K562 (cell line): ENCODE data around the gene GPR119. TPM values are rescaled to one million over a fixed set of nuclear protein-coding genes. Genes with fewer than 3 reads are reported as not detected.

ENCODE experiments used
- ATAC-seq: fragments of 200-7000 bp; cut with Tn5 transposase; 3 replicates; pipeline ENCODE4 v1.9.1; 2020; ENCODE audit warnings: moderate library complexity
- BruUV-seq: library from RNA; stranded (reverse); fragments of 400-500 nt; replicated peaks from 2 replicates; lab custom pipeline; 2021; lab: Mats Ljungman, UMichigan
- CTCF ChIA-PET: fragments of 300-600 bp; formaldehyde crosslinking; extraction: SDS; loops from one replicate; lab custom pipeline; 2021; ENCODE audit warnings: low intra/inter-chr PET ratio; lab: Yijun Ruan, JAX
- POLR2A ChIA-PET: fragments of 300-600, 350-650 bp; sonication (Branson Sonifier 250); formaldehyde crosslinking; extraction: SDS; loops from one replicate; lab custom pipeline; 2021; ENCODE audit warnings: antibody characterized with exemption, inconsistent platforms; lab: Yijun Ruan, JAX
- DNase-seq, 4 experiments: peaks; one replicate each; pipeline versions ENCODE4 v3.0.0 to v3.0.0-alpha.2; 2011 to 2018; ENCODE audit warnings: low spot score in 3 of 4, mixed read lengths in 3 of 4; ENCODE audit errors: extremely low read depth in 1 of 4
- FAIRE-seq: peaks from 2 replicates; lab custom pipeline; 2011; peaks lifted over from hg19 to GRCh38; lab: Jason Lieb, UNC
- H2AFZ ChIP-seq: 2 replicates; pipeline ENCODE4 v1.6.0; 2011; ENCODE audit warnings: low read depth, low read length, control low read depth, inconsistent platforms
- H3K27ac ChIP-seq: fragments of 200-600 bp; 3 replicates; pipeline ENCODE4 v1.8.0; 2011; ENCODE audit warnings: low read depth, mild to moderate bottlenecking, control low read depth, inconsistent platforms, low read length, moderate library complexity, mixed read lengths; ENCODE audit errors: extremely low read depth
- H3K27me3 ChIP-seq, 2 experiments: fragments of 300-600 bp in 1 of 2; 2 replicates in 1 of 2; 3 replicates in 1 of 2; pipeline versions ENCODE4 v1.6.0 to v1.8.0; 2011; ENCODE audit warnings: inconsistent platforms in 2 of 2, low read length in 2 of 2, mild to moderate bottlenecking in 1 of 2, mixed read lengths in 1 of 2, moderate library complexity in 1 of 2; ENCODE audit not compliant: control insufficient read depth in 2 of 2, insufficient read depth in 2 of 2
- H3K36me3 ChIP-seq: fragments of 300-600 bp; 3 replicates; pipeline ENCODE4 v1.8.0; 2011; ENCODE audit warnings: mild to moderate bottlenecking, low read length, inconsistent platforms; ENCODE audit not compliant: control insufficient read depth, insufficient read depth
- H3K4me1 ChIP-seq, 2 experiments: fragments of 200-600 bp in 1 of 2; replicated peaks in 1 of 2; 2 replicates in 1 of 2; 3 replicates in 1 of 2; pipeline versions ENCODE4 v1.5.1 to v1.8.0; 2011; ENCODE audit warnings: inconsistent platforms in 2 of 2, low read length in 2 of 2, mild to moderate bottlenecking in 1 of 2, mixed read lengths in 1 of 2, moderate library complexity in 1 of 2; ENCODE audit not compliant: control insufficient read depth in 2 of 2, insufficient read depth in 2 of 2
- H3K4me2 ChIP-seq: 2 replicates; pipeline ENCODE4 v1.6.1; 2011; ENCODE audit warnings: low read length, control low read depth, inconsistent platforms, mixed read lengths; ENCODE audit not compliant: insufficient read depth
- H3K4me3 ChIP-seq: fragments of 200-600 bp; sonication (generic), shearing (Covaris generic); 2 replicates; pipeline ENCODE4 v1.5.1; 2016; ENCODE audit warnings: control low read depth, inconsistent platforms
- H3K79me2 ChIP-seq: fragments of 200-600 bp; 3 replicates; pipeline ENCODE4 v1.8.0; 2011; ENCODE audit warnings: low read length, inconsistent platforms; ENCODE audit not compliant: control insufficient read depth, insufficient read depth
- H3K9ac ChIP-seq, 2 experiments: 2 replicates each; pipeline versions ENCODE4 v1.6.0 to v1.6.1; 2011; ENCODE audit warnings: low read depth in 2 of 2, low read length in 2 of 2, control low read depth in 1 of 2, inconsistent platforms in 1 of 2, mild to moderate bottlenecking in 1 of 2, mixed read lengths in 1 of 2; ENCODE audit not compliant: insufficient read depth in 1 of 2
- H3K9me1 ChIP-seq: one replicate; pipeline ENCODE4 v1.6.0; 2011; ENCODE audit warnings: inconsistent platforms, mild to moderate bottlenecking, low read length, moderate library complexity; ENCODE audit not compliant: control insufficient read depth, insufficient read depth
- H3K9me3 ChIP-seq: replicated peaks from 2 replicates; pipeline ENCODE4 v1.5.1; 2011; ENCODE audit warnings: low read depth, low read length, inconsistent platforms; ENCODE audit not compliant: control insufficient read depth, insufficient read depth
- H4K20me1 ChIP-seq: replicated peaks from 2 replicates; pipeline ENCODE4 v1.6.1; 2011; ENCODE audit warnings: low read length, inconsistent platforms, mixed read lengths; ENCODE audit not compliant: control insufficient read depth, insufficient read depth
- ELF1 ChIP-seq: fragments of 200-800 bp; sonication (Bioruptor generic); IDR thresholded peaks from 2 replicates; pipeline ENCODE4 v1.6.1; 2016; ENCODE audit warnings: missing genetic modification characterization, missing compliant biosample characterization
- ESRRB ChIP-seq: fragments of 250-450 bp; sonication (Bioruptor Pico); IDR thresholded peaks from 2 replicates; pipeline ENCODE4 v1.5.0; 2020; ENCODE audit warnings: mild to moderate bottlenecking, moderate library complexity, borderline replicate concordance
- NFXL1 ChIP-seq: fragments of 450-650 bp; formaldehyde crosslinking; IDR thresholded peaks from 2 replicates; pipeline ENCODE4 v1.4.0; 2021; ENCODE audit warnings: mild to moderate bottlenecking
- SPI1 ChIP-seq: IDR thresholded peaks from 2 replicates; pipeline ENCODE4 v1.6.1; 2011; ENCODE audit warnings: low read depth, low read length, control low read depth, borderline replicate concordance
- ZEB2 ChIP-seq: fragments of 450-650 bp; IDR thresholded peaks from 2 replicates; pipeline ENCODE4 v1.6.1; 2016
- WGBS: fragments of 100-300 bp; shearing (Covaris generic); methylation state at CpG from one replicate; pipeline ENCODE4 v1.1.6; 2016; ENCODE audit warnings: low coverage, mixed read lengths; ENCODE audit not compliant: insufficient coverage; ENCODE audit errors: missing lambda C conversion rate; 5-methylcytosine and 5-hydroxymethylcytosine counted together
- in situ Hi-C: fragments of 300-500 bp; cut with MboI; formaldehyde crosslinking; loops from 4 replicates; pipeline ENCODE4 v1.15.0; 2018; ENCODE audit warnings: inconsistent platforms, mixed read lengths
- intact Hi-C: fragments of 100-400 bp; cut with micrococcal nuclease; formaldehyde crosslinking; loops from 2 replicates; pipeline ENCODE4 v1.14.2; 2022
- polyA plus RNA-seq, 8 experiments: library from polyadenylated mRNA; depleted of rRNA in 4 of 8; stranded (reverse) in 5 of 8; unstranded in 3 of 8; fragments of >200 nt; fragmentation: Nextera tagmentation in 2 of 8; fragmentation: Illumina TruSeq in 1 of 8; extraction: Ambion mirVana in 2 of 8; extraction: Trizol in 1 of 8; gene quantifications; 2 replicates each; pipeline versions ENCODE4 v1.2.1 to v1.2.3, GENCODE V29; 2011 to 2014; ENCODE audit warnings: inconsistent platforms in 1 of 8, missing spikeins in 1 of 8
- total RNA-seq, 7 experiments: library from RNA; depleted of rRNA in 6 of 7; stranded (reverse); fragments of >200 nt in 6 of 7; fragmentation: Illumina TruSeq in 2 of 7; extraction: Trizol in 2 of 7; gene quantifications; 2 replicates each; pipeline versions ENCODE4 v1.2.1 to v1.2.3, GENCODE V29; 2011 to 2021; ENCODE audit warnings: low replicate concordance in 1 of 7
- TF ChIP-seq, protein P1 (sequence below): fragments of 450-650 bp; formaldehyde crosslinking; conservative IDR thresholded peaks from 2 replicates; pipeline ENCODE4 v1.4.0; 2022; ENCODE audit warnings: mild to moderate bottlenecking, missing genetic modification characterization

The GPR119 gene
- total and polyA plus RNA-seq, 9 of the 15 experiments (the other 6 are each of a cell fraction or from before 2014, with no cell fraction given), result not detected

DNA sequence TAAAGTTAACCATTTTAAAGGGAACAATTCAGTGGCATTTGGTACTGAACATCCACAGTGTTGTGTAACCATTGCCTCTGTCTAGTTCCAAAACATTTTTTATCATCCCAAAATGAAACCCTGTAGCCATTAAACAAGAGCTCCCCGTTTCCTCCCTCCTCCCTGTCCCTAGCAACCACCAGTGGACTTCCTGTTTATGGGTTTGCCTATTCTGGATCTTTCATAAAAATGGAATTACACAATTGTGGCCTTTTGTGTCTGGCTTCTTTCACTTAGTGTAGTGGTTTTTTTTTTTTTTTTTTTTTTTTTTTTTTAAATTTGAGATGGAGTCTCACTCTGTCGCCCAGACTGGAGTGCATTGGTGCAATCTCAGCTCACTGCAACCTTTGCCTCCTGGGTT is 27.9 kb upstream of the GPR119 start:
- ChIA-PET CTCF (no interaction called here), POLR2A (interaction anchor here (2.0 kb wide), 1 partner anchor 11 kb away, joined by 5 read pairs; the partner anchor contains the start of gene RBMX2)
- Histone ChIP-seq H3K9me3 (no peaks in the 10 kb centered on the region), H4K20me1 (no peaks in the 10 kb centered on the region), H3K9ac (no peak overlapping the region), H3K36me3 (peaks cover 52% of the 10 kb centered on the region), H2AFZ (no peak overlapping the region), H3K27me3 (no peaks in the 10 kb centered on the region), H3K79me2 (no peaks in the 10 kb centered on the region), H3K4me2 (no peak overlapping the region), H3K27ac (no peak overlapping the region), H3K9me1 (no peaks in the 10 kb centered on the region), H3K4me1 (peaks cover 4 to 26% of the 10 kb centered on the region in 2 experiments; a peak in 3 of 5 replicates), H3K4me3 (no peak overlapping the region)
- no peak for ATAC-seq
- no peak for FAIRE-seq
- in situ Hi-C loops (no loop called here), intact Hi-C loops (no loop called here)
- BruUV-seq, result no TSS peak
- WGBS, result 63% methylated on average over 1 of the region's 2 CpGs
- TF ChIP-seq SPI1, result peak; percentile 17; the same call in 1 of the 2 replicates
- 0 out of 2 replicates have a peak, but pooled peaks have one; percentile 23 for TF ChIP-seq ELF1 (tag)
- TF ChIP-seq NFXL1, result no peak
- no peak for TF ChIP-seq ESRRB (CRISPR knock-in tag)
- no peak for TF ChIP-seq ZEB2
- TF ChIP-seq, protein P1, sequence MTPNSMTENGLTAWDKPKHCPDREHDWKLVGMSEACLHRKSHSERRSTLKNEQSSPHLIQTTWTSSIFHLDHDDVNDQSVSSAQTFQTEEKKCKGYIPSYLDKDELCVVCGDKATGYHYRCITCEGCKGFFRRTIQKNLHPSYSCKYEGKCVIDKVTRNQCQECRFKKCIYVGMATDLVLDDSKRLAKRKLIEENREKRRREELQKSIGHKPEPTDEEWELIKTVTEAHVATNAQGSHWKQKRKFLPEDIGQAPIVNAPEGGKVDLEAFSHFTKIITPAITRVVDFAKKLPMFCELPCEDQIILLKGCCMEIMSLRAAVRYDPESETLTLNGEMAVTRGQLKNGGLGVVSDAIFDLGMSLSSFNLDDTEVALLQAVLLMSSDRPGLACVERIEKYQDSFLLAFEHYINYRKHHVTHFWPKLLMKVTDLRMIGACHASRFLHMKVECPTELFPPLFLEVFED (CRISPR knock-in tag), result no peak
- no peak for DNase-seq
